Measurements from ENCODE around the gene ZBTB3. TPM values are rescaled to one million over a fixed set of nuclear protein-coding genes. Genes with fewer than 3 reads are reported as not detected.
"Not testable (repeated sequence)": the region's sequence is repeated elsewhere in the genome, so short reads cannot be mapped to it uniquely, and the experiment has no call there.

The ZBTB3 gene
- total RNA-seq, 2 donors from 2014 or later = 7.8 to 23.9 TPM

DNA sequence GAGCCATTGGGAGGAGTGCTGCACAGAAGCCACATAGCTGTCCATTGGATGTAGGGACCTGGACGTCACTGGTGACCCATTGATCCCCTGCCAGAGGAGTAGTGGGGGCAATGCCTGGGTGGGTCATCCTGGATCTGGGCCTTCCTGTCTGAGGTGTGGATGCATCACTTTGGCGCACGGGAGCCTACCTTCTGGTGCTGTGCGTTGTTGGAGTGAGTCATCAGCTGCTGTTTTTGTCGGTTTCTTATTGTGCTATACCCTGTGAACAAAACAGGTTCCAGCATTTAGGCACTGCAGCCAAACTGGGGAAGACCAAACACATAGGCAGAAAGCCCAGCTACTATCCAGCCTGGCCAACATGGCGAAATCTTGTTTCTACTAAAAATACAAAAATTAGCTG lies 20.4 kb upstream of the ZBTB3 start:
- DNase-seq (ENCODE audit: low spot score in 2 of 2) = no peak
- Mint-ChIP-seq H3K36me3 (peaks cover 11 to 17% of the 10 kb centered on the region in 2 donors), H3K27ac (no peak overlapping the region), H3K9me3 (no peaks in the 10 kb centered on the region)
- ATAC-seq = no peak

DNA sequence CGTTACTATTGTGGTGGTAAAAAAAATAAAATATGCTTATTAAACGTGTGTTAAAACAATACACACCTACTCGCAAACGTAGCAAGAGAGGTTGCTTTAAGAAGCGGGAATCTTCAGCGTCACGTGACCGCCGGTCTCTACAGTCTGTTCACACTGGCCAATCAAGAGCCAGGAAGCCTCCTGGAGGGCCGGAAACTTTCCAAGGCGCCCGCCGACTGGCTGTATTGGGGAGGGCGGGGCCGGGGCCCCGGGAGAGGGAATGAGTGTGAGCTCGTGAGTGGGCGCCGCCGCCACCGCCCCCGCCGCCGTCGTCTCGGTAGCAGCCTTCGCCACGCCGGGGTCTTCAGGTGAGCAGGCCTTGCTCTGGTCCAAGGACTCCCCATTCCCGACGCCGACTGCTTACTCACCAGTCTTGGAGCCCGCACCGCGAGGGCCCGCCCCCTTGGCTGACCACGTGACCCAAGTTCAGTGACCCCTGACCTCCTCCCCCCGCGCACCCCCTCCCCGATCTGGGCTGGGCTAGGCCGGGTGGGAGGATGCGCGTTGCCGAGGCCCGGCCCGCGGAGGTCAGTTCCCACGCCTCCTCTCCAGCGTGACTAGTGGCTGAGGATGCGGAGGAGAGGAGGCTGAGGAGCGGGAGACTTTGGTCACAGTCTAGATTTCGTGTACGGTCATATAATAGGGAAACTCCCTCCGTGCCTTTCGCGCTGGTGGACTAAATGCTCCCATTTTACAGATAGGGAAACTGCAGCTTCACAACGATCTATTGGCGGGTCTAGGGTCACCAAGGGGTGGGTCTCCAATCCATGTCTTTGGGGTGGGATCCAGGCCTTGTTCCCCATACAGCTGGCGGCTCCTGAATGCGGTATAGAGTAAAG lies 17.4 kb upstream of the ZBTB3 start, which contains the start of gene TAF6L:
TAF6L (plus strand) TSS at position 253 of the 878 bp plus-strand sequence. CDS start 4,388 bp downstream, outside the sequence.
- ATAC-seq (peak; percentile 92 to 94), DNase-seq (ENCODE audit: low spot score in 2 of 2) (peak; percentile 94 to 98)
- H3K27ac Mint-ChIP-seq = peak within 1 kb of the TSS; percentile 87 to 92
- peaks cover 4 to 11% of the 10 kb centered on the region in 2 donors for H3K36me3 Mint-ChIP-seq
- no peaks in the 10 kb centered on the region for H3K9me3 Mint-ChIP-seq

DNA sequence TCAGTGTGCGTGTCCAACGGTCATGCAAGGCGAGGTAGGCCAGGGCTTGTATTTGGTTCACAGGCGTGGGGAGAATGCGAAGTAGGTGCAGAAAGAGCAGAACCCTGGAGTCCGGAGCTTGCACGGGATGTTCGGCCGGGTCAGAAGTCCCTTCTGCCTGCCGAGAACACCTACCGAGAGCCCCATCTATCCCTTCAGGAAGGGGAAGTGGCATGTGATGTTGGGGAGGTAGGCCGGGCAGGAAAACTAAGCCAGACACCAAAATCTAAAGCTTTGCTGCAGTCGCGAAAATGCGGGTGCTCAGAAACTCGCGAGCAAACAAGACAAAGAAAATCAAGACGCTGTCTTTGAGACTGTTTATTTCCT lies 16.8 kb upstream of the ZBTB3 start:
- peak overlapping the region; percentile 87 to 92 for H3K27ac Mint-ChIP-seq
- ATAC-seq = no peak
- DNase-seq (ENCODE audit: low spot score in 2 of 2) = peak in 1 of 2 donors; percentile 30
- no peaks in the 10 kb centered on the region for H3K9me3 Mint-ChIP-seq
- H3K36me3 Mint-ChIP-seq = peaks cover 4 to 5% of the 10 kb centered on the region in 2 donors

DNA sequence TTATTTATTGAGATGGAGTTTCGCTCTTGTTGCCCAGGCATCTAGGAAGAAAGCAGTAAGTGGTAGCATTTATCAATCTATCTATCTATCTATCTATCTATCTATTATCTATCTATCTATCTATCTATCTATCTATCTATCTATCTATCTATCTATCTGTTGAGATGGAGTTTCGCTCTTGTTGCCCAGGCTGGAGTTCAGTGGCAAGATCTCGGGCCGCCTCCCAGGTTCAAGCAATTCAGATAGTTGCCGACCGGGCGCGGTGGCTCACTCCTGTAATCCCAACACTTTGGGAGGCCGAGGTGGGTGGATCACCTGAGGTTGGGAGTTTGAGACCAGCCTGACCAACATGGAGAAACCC lies 6.9 kb upstream of the ZBTB3 start:
- Mint-ChIP-seq H3K36me3 (peaks cover 14% of the 10 kb centered on the region in 2 donors), H3K27ac (peak overlapping the region; percentile 91 to 92)
- ATAC-seq = peak; percentile 1 to 5
- H3K9me3 Mint-ChIP-seq; DNase-seq (ENCODE audit: low spot score in 2 of 2): not testable (repeated sequence)

DNA sequence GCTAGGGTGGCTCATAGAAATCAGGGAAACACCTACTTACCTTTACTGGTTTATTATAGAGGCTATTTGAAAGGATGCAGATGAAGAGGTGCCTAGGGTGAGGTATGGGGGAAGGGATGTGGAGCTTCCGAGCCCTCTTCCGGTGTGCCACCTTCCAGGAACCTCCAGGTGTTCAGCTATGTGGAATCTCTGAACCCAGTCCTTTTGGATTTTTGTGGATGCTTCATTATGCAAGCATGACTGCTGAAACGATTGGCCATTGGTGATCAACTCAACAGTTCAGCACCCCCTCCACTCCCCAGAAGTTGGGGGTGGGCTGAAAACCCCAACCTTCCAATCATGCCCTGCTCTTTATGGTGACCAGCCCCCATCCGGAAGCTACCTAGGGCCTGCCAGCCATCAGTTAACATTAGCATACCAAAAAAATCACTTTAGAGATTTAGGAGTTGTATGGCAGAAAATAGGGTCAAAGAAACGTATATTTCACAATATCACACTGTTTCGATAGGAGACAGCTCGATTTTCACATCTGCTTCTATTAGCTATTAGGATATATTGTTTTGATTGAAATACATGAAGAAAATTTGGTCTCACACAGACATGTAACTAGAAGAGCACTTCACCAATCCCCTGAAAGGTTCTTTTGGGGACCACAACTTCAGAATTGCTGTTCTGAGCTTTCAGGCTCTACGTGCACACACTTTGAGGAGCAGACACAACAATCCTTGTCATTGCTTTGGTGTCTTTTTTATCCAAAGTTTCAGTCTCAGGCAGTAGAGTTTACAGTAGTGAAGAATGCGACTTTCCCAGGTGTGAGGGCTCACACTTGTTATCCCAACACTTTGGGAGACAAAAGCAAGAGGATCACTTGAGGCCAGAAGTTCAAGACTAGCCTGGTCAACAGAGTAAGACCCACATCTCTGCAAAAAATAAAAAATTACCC lies 4.2 kb upstream of the ZBTB3 start:
- no peak for ATAC-seq
- no peak for DNase-seq (ENCODE audit: low spot score in 2 of 2)
- Mint-ChIP-seq H3K27ac (no peak overlapping the region), H3K9me3 (no peaks in the 10 kb centered on the region), H3K36me3 (peaks cover 14% of the 10 kb centered on the region in 2 donors)

DNA sequence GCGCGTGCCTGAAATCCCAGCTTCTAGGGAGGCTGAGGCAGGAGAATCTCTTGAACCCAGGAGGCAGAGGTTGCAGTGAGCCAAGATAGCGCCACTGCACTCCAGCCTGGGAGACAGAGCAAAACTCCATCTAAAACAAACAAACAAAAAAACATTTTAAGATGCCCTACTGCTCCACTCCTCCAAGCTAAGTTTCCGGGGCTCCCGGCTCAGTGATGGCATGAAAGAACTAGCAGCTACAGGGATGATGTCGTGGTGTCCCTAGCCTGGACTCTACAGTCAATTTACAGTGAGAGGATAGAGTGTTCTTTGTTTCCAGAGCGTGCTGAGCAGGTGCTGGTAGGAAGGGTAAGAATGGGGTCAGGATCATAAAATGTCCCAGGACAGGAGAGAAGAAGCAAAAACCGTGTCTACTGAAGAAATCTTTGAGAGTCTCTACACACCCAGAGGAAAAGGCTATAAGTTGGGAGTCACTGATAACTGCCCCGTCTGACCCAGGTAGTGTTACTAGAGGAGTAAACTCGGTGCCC lies 1.2 kb upstream of the ZBTB3 start:
- H3K36me3 Mint-ChIP-seq = no peaks in the 10 kb centered on the region
- H3K27ac Mint-ChIP-seq = no peak overlapping the region
- DNase-seq (ENCODE audit: low spot score in 2 of 2) (no peak), ATAC-seq (no peak)
- no peaks in the 10 kb centered on the region for H3K9me3 Mint-ChIP-seq

DNA sequence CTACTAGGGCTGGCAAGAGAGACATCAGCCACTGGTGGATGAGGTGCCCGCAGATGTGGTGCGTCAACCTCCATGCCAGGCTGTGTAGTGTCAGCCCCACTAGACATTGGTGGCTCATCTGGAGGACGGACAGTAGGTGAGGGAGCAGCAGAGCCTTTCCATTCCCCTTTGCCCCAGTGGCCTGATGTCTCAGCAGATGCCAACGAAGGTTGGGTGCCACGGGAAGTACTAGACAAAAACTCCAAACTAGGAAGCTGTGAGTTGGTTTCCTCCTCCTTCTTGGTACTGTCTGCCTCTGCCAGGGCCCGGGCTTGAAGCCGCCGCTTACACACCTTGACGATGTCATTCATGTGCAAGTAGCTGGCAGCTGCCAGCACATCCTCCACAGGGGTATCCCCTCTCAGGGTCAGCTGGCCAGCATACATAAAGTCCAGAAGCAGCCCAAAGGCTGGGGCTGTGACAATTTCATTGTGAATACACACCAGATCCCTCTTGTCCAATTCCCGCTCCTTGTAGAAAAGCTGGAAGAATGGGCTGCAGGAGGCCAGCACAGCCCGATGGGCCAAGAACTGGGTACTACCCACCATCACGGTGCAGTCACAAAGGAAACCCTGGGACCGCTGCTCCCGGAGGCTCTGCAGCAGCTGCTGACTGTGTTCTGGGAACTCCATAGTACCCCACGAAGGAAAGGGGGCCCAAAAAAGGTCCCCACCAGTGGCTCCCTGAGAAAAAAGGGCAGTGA lies 795 bp downstream of the ZBTB3 start:
- no peaks in the 10 kb centered on the region for H3K9me3 Mint-ChIP-seq
- H3K36me3 Mint-ChIP-seq = no peaks in the 10 kb centered on the region
- H3K27ac Mint-ChIP-seq = peak overlapping the region; percentile 94 to 99
- ATAC-seq (peak in 1 of 2 donors; percentile 0), DNase-seq (ENCODE audit: low spot score in 2 of 2) (no peak)

DNA sequence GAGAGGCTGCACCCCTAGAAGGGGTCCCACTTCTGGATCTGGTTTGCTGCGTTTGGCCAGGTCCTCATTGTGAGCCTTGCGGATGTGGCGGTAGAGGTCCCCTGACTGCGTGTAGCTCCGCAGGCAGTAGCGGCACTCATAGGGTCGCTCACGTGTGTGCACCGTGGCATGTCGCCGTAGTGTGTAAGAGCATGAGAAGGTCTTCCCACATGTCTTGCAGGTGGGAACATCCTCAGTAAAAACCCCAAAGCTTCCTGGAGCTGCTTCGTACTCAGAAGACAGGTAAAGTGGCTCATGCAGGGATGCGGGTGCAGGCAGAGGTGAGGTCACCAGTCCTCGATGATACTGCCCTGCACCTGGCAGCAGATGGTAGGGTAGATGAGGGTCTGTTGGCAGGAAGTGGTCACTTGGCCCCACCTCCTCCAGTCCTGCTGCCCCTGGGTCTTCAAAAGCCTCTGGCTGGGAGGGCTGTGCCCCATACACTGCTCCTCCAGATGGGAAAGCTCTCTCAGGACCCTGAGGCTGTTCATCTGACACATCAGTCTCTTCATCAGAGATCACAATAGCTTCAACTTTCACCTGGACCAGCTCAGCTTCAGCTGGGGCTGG lies 1.7 kb downstream of the ZBTB3 start:
- Mint-ChIP-seq H3K36me3 (no peaks in the 10 kb centered on the region), H3K9me3 (no peaks in the 10 kb centered on the region), H3K27ac (peak overlapping the region in 1 of 2 donors; percentile 60)
- DNase-seq (ENCODE audit: low spot score in 2 of 2) (no peak), ATAC-seq (no peak)

DNA sequence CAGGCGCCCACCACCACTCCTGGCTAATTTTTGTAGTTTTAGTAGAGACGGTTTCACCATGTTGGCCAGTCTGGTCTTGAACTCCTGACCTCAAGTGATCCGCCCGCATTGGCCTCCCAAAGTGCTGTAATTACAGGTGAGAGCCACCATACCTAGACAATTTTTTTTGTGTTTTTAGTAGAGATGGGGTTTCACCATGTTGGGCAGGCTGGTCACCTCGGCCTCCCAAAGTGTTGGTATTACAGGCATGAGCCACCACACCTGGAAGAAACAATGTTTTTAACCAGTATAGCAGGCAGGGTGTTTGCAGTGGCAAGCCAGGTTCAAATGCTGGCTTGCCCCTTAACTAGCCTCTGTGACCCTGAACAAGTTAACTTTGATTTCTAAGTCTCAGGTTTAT lies 4.0 kb downstream of the ZBTB3 start:
- peak overlapping the region in 1 of 2 donors; percentile 60 for H3K27ac Mint-ChIP-seq
- H3K36me3 Mint-ChIP-seq; ATAC-seq; H3K9me3 Mint-ChIP-seq; DNase-seq (ENCODE audit: low spot score in 2 of 2): not testable (repeated sequence)

DNA sequence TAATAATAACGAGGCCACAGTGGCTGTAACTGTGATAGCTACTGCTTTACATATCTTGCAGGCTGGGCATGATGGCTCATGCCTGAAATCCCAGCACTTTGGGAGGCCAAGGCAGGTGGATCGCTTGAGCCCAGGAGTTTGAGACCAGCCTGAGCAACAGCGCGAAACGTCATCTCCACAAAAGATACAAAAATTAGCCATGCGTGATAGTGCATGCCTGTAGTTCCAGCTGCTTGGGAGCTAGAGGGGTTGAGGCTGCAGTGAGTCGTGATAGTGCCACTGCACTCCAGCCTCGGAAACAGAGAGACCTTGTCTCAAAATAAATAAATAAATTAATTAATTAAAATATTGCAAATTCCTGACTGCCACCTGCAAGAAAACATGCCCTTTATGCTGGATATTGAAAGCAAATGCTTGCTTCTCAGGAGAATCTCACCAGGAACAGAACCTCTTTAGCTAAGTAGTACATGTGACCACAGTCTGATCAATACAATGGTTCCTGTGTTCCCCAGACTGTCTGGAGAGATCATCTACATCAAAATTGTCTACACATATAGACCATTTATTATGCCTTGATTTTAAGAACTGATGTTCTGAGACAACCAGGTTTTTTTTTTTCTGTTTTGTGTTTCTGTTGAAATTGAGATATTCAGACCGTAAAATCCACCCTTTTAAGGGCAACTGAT lies 6.3 kb downstream of the ZBTB3 start:
- ATAC-seq (no peak), DNase-seq (ENCODE audit: low spot score in 2 of 2) (no peak)
- Mint-ChIP-seq H3K36me3 (no peaks in the 10 kb centered on the region), H3K9me3 (no peaks in the 10 kb centered on the region), H3K27ac (no peak overlapping the region)

DNA sequence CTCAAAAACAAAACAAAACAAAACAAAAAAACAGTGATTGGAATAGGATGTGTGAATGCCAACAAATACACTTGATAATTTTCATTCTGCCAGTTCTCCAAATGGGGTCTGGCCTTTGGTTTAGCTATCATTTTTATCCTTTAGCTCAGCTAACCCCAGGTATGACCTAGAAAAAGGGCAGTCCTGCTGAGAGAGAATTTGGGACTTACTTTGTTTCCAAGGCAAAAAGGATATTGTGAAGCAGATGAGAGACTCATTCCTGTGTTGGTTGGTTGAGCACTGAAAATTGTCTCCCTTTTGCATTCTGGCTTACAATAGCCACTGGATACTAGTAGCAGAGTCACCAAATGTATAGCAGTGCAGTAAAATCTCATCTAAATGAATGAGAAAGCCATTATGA lies 16.8 kb downstream of the ZBTB3 start:
- ATAC-seq = no peak
- no peak for DNase-seq (ENCODE audit: low spot score in 2 of 2)
- no peak overlapping the region for H3K27ac Mint-ChIP-seq
- peaks cover 0 to 10% of the 10 kb centered on the region in 2 donors for H3K36me3 Mint-ChIP-seq
- H3K9me3 Mint-ChIP-seq = no peaks in the 10 kb centered on the region

DNA sequence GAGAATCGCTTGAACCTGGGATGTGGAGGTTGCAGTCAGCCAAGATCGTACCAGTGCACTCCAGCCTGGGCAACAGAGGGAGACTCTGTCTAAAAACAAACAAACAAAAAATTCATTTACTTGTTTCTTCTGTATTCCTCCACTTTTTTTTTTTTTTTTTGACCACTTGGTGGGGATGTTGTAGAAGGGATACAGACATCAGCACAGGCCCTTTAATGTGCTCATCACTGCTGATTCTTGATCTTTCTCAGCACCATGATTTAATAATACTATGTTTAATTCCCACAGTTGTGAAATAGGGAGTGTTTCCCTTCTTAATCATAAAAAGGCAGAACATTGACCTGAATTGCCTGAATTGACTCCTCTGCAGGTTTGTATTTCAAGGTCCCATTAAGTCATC lies 21.1 kb downstream of the ZBTB3 start:
- no peaks in the 10 kb centered on the region for H3K9me3 Mint-ChIP-seq
- ATAC-seq (no peak), DNase-seq (ENCODE audit: low spot score in 2 of 2) (no peak)
- H3K27ac Mint-ChIP-seq = peak overlapping the region in 1 of 2 donors; percentile 84
- peaks cover 17 to 22% of the 10 kb centered on the region in 2 donors for H3K36me3 Mint-ChIP-seq

DNA sequence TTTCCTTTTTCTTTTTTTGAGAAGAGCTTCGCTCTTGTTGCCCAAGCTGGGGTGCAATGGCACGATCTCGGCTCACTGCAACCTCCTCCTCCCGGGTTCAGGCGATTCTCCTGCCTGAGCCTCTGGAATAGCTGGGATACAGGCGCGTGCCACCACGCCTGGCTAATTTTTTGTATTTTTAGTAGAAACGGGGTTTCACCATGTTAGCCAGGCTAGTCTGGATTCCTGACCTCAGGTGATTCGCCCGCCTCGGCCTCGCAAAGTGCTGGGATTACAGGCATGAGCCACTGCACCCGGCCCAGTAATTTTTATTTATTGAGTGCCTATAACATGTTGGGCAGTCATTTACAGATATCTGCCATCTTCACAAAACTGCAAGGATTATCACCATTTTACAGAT lies 23.9 kb downstream of the ZBTB3 start:
- Mint-ChIP-seq H3K36me3 (peaks cover 31 to 38% of the 10 kb centered on the region in 2 donors), H3K27ac (peak overlapping the region in 1 of 2 donors; percentile 93)
- DNase-seq (ENCODE audit: low spot score in 2 of 2) = peak in 1 of 2 donors; percentile 47
- ATAC-seq, H3K9me3 Mint-ChIP-seq: not testable (repeated sequence)

DNA sequence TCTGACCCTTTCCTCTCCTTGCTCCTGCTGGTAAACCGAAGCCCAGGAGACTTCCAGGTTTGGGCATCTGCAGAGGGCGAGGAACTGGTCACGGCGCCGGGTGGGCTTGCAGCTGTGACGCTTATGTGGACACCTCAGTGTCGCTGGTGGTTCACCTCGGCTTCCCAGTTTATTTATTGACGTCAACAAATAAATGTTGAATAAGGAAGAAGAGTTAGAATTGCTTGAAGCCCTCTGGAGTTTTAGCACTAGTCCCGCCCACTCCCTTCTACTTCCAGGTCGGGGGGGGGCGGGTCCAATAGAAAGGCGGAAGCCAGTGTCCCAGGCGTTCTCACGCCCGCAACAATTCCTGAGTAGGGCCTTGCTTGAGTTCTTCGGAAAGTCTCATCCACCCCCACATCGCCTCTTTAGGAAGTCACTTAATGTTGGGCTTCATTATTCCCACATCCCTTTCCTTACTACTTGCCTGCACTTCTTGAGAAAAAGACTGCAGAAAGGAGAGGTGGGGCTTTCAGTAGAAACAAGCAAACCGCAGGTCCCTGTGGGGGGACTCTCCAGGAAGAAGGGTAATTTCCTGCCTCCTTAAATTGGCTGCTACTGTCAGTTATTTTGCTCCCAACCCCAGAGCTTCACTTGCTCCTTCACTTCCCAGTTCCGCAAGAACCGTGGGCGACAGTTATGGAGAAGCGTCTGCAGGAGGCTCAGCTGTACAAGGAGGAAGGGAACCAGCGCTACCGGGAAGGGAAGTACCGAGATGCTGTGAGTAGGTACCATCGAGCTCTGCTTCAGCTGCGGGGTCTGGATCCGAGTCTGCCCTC lies 25.6 kb downstream of the ZBTB3 start, which contains the start of gene TTC9C:
TTC9C (plus strand) TSS at position 316 of the 818 bp plus-strand sequence; CDS start at position 679, 363 bp downstream.
- H3K36me3 Mint-ChIP-seq = peaks cover 45 to 51% of the 10 kb centered on the region in 2 donors
- peak within 1 kb of the TSS; percentile 93 to 99 for H3K27ac Mint-ChIP-seq
- ATAC-seq (peak; percentile 39 to 48), DNase-seq (ENCODE audit: low spot score in 2 of 2) (peak; percentile 68 to 79)
- no peaks in the 10 kb centered on the region for H3K9me3 Mint-ChIP-seq

DNA sequence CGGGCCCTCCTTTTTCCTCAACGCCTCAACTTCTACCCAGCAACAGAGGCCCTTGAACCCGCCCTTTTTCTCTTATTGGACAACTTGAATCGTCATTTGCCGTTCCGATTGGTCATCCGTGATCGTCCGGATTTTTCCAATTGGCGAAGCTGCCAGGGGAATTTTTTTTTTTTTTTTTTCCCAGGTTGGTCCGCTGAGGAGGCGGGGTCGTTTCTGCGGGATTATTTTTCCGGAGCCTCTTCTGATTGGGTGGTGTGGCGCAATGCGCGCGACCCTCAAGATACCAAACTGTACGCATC lies 26.1 kb downstream of the ZBTB3 start:
- Mint-ChIP-seq H3K36me3 (peaks cover 46 to 53% of the 10 kb centered on the region in 2 donors), H3K9me3 (no peaks in the 10 kb centered on the region), H3K27ac (peak overlapping the region; percentile 93 to 99)
- DNase-seq (ENCODE audit: low spot score in 2 of 2) = peak; percentile 77 to 89
- peak; percentile 67 to 70 for ATAC-seq

Measured in activated naive CD4-positive, alpha-beta T cell treated with anti-CD3 and anti-CD28 coated beads, Interleukin-2, amount 50 U/mL, for 72 hours (primary cell).